Activated CD8-positive, alpha-beta memory T cell treated with anti-CD3 and anti-CD28 coated beads for 24 hours (primary cell): Measurements from ENCODE around the gene SNCA.

ENCODE experiments used
- DNase-seq: peaks from one replicate; pipeline ENCODE4 v3.0.0-alpha.2; 2020

Gene SNCA

GRCh38 chr4:89813197-89813596, 23.8 kb downstream of the SNCA start:
- DNase-seq: no peak

- DNase-seq: no peak
Observed at GRCh38 chr4:89807441-89808140, 29.4 kb downstream of the SNCA start.

- DNase-seq: no peak
Observed at GRCh38 chr4:89805297-89805696, 31.7 kb downstream of the SNCA start.

- no peak for DNase-seq
Observed at GRCh38 chr4:89803915-89804314, 33.0 kb downstream of the SNCA start.

DNA sequence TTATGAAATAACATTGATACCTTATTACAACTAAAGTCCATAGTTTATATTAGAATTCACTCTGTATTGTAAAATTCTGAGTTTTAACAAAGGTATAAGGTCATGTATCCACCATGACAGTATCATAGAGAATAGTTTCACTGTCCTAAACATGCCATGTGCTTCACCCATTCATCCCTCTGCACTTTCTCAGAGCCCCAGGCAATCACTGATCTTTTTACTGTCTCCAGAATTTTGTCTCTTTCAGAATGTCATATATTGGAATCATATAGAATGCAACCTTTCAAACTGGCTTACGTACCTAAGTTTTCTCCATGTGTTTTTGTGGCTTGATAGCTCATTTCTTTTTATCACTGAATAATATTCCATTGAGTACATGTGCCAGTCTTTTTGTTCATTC, 33.9 kb downstream of the SNCA start:
- DNase-seq: no peak

DNA sequence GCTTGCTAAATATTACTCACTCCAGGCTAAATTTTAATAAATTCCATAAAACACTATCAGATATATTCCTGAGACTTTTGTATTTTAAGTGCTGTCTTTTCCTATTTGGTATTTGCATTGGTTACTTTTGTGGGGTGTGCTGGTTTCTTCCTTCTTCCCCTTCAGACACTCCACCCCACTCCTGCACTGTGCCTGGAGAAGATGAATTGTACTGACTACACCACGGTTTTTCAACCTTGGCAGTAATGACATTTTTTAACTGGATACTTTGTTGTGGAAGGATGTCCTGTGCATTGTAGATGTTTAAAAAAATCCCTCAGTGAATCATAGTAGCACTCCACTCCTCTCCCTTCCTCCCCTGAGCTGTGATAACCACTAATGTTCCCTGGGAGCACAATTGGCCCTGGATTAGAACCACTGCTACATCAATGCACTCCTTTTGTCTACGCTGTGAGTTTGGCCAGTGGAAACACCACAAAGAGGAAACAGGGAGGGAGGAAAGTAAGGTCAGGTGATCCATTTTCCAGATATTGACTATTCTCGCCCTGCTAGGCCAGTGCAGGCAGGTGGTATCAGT, 36.3 kb downstream of the SNCA start:
- DNase-seq: no peak

- no peak for DNase-seq
Observed at GRCh38 chr4:89800012-89800516, 36.9 kb downstream of the SNCA start.

GRCh38 chr4:89799071-89799470, 37.9 kb downstream of the SNCA start:
- DNase-seq: no peak

- DNase-seq: no peak
Observed at GRCh38 chr4:89797117-89797516, 39.8 kb downstream of the SNCA start.

GRCh38 chr4:89788206-89789072, 48.5 kb downstream of the SNCA start:
- no peak for DNase-seq

DNA sequence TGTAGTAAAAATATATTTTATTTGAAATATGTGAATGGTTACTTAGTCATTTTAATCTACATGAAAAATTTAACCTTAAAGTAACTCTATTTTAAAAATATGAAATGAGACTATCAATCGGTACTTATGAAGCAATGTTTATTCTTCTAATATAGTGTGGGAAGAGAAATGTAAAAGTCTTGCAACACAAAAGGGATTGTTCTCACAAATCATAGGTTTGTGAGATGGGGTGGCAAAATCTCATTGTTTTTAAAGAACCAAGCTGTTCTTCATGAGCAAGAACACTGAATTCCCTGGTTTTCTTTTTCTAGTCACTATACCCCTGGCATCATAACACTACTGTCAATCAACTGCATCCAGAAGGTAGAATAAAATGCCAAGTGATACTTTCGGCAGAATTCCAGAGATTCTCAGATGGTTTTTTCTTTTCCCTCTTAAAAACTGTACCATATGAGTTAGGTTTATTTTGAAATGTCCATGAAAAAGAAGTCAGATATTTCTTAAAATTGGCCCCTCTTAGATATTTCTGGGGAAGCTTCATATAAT, 52.2 kb downstream of the SNCA start:
- no peak for DNase-seq

- DNase-seq: no peak
Observed at GRCh38 chr4:89781321-89781720, 55.6 kb downstream of the SNCA start.

DNA sequence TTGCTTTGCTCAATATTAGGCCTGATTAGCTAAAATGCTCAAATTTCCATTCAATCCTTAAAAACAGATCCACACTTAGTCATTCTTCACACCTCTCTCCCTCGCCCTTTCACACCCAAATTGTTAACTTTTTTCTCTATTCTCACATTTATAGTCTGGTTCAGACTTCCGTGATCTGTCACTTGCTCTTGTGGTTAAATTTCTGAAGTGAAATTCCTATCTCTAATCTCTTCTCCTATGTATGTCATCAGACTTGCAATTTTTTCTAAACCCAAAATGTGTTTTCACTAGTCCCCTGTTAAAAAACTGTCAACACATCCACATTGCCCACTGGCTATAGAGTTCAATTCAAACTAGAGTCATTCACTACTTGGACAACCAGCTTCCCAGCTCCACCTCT, 63.2 kb downstream of the SNCA start:
- DNase-seq: no peak

DNA sequence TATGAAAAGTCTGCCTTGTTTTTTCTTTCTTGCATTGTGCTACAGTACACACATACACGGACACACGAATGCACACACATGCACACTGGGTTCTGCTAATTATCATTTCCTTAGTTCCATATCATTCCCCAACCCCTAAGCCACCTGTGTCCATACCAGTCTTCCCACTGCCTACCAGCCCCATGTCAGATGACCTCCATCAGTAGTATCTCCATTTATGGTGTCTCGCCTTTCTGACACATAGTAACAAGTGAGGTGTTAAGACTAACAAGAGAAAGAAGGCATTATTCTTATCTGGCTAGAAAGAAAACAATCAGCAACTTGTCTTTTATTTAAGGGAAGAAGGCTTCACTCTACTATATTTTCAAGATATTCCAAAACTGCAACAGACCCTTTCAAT, 67.1 kb downstream of the SNCA start:
- no peak for DNase-seq

- DNase-seq: no peak
Observed at GRCh38 chr4:89767924-89768323, 69.0 kb downstream of the SNCA start.

DNA sequence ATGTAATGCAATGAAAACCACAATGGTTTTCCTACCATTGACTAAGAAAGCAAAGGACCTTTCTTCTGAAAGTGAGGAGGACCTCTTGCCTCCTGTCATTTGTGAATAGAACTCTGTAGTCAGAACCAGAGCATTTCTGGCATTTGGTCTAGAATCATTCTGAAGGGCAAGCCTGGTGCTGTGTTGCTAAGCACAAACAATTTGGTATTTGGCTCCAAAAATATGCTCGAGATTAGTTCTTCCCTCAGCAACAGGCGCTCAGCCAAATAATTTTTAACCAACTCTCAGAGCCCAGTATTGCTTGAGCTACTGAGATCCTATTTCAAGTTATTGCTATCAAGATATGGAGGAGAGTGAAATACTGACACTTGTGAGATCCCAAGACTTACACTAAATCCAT, 71.0 kb downstream of the SNCA start:
- DNase-seq: no peak

- no peak for DNase-seq
Observed at GRCh38 chr4:89765528-89765927, 71.4 kb downstream of the SNCA start.

- no peak for DNase-seq
Observed at GRCh38 chr4:89762311-89762710, 74.7 kb downstream of the SNCA start.

DNA sequence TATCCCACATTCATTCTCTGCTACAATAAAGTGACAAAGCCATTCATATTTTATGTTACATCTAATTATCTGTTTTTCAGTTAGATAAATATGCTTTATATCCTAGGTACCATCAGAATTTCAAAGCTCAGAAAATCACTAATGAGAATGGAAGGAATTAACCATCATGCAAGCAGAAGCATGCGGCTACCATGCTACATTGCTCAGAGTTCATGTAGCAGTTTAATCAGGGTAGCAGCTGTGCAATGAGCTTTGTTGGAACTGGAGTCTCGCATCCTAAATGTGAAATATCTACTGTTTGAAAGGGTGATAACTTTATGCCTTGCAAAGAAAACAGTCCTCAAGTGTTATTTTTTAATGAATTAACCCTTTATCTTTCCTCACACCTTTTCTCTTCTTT, 77.5 kb downstream of the SNCA start:
- no peak for DNase-seq

DNA sequence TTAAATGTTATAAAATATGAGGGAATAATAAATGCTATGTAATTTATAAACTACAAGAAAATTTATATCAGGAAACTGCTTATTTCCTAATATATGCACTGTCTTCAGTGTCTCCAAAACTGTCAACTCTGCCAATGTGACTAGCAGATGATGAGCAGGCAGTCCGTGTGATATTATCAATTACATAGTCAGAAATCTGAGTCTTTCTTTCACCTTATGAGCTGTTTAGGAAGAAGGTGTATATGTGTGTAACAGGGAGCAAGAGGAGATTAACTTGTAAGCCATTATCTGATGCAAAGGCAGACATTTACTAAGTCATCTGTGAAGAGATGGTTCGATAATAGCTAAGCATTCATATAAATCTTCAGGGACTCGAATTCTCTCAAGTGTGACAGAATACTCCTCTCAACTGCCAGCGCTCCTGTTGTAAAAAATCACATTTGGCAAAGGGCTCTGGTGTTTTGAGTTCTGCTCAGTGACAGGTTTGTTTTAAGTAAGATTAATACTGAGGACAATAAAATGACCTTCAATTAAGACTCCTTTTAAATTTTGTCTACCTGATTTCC, 79.7 kb downstream of the SNCA start:
- no peak for DNase-seq

- no peak for DNase-seq
Observed at GRCh38 chr4:89755220-89755619, 81.7 kb downstream of the SNCA start.

DNA sequence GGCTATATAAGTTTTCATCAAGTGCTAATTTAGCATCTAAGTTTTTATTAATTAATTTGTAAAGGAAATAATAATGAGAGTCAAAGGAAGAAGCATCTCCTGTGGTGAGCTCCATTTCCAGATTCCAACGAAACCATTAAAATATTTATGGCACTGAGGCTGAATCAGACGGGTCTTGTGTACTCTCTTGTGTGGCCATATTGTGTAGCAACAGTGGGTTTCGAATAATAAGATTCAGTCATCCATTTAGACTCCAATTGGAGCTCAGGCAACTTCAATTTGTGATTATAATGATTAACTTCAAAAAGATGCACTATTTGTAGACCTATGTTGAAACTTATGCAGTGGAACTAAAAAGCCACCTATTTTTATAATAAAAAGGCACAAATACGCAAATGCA, 82.4 kb downstream of the SNCA start:
- DNase-seq: no peak

DNA sequence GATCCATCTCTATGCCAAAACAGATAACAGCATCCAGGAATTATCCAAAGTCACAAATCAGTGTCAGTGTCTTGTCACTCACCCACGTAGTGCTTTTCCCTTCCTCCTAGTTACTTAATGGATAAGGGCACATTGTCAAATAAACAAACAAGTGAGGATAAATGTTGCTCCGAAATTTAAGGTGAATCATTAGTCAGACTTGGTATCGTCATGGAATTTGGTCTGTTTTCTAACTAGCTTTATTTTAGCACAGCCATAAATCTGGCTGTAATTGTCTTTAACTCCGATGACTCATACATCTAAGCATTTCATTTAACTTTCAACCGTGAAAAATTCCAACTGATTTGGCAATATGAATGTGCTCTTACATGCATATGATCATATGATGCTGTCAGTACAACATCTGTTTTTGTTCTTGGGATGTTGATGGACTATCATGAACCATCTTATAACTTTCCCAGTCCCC, 83.3 kb downstream of the SNCA start:
- DNase-seq: no peak
